Measurements from ENCODE around the gene EXTL1. TPM values are rescaled to one million over a fixed set of nuclear protein-coding genes. Genes with fewer than 3 reads are reported as not detected.

Gene EXTL1
- total RNA-seq, 1 donor from 2014 or later = 26.4 TPM

DNA sequence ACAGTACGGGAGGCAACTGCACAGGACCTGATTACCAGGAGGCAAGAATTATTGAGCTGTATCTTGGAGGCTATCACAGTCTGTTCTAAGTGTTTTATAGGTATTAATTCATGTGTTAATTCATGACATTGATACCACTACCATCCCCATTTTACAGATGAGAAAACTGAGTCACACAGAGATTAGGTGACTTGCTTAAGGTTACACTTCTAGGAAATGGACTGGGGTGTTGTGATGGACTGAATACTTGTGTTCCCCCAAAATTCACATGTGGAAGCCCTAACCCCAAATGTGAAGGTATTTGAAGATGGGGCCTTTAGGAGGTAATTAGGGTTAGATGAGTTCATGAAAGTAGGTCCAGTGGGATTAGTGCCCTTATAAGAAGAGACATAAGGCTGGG is 55.9 kb downstream of the EXTL1 start:
- TF ChIP-seq, protein P1, sequence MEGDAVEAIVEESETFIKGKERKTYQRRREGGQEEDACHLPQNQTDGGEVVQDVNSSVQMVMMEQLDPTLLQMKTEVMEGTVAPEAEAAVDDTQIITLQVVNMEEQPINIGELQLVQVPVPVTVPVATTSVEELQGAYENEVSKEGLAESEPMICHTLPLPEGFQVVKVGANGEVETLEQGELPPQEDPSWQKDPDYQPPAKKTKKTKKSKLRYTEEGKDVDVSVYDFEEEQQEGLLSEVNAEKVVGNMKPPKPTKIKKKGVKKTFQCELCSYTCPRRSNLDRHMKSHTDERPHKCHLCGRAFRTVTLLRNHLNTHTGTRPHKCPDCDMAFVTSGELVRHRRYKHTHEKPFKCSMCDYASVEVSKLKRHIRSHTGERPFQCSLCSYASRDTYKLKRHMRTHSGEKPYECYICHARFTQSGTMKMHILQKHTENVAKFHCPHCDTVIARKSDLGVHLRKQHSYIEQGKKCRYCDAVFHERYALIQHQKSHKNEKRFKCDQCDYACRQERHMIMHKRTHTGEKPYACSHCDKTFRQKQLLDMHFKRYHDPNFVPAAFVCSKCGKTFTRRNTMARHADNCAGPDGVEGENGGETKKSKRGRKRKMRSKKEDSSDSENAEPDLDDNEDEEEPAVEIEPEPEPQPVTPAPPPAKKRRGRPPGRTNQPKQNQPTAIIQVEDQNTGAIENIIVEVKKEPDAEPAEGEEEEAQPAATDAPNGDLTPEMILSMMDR (IDR thresholded peaks at IDR 0.05; ENCODE audit: insufficient read depth, low read depth, low read length) = no peak
- no peak for TF ChIP-seq EZH2 (IDR thresholded peaks at IDR 0.05; ENCODE audit: insufficient read depth, low read length)
- Histone ChIP-seq H3K9me3 (ENCODE audit: insufficient read depth, low read depth, low read length) (no peaks in the 10 kb centered on the region), H3K27ac (ENCODE audit: low read depth, low read length) (no peak overlapping the region), H3K4me2 (ENCODE audit: low read length) (no peak overlapping the region), H3K36me3 (ENCODE audit: insufficient read depth, low read length) (no peaks in the 10 kb centered on the region), H4K20me1 (ENCODE audit: insufficient read depth, low read length) (no peaks in the 10 kb centered on the region), H3K79me2 (ENCODE audit: insufficient read depth, low read length) (no peaks in the 10 kb centered on the region), H3K27me3 (ENCODE audit: insufficient read depth, low read length) (peaks cover 15% of the 10 kb centered on the region), H3K4me3 (ENCODE audit: insufficient read depth, low read depth, low read length) (no peak overlapping the region), H2AFZ (ENCODE audit: low read depth, low read length) (no peak overlapping the region), H3K4me1 (ENCODE audit: insufficient read depth, low read length) (no peaks in the 10 kb centered on the region), H3K9ac (ENCODE audit: low read length) (no peak overlapping the region)
- Mint-ChIP-seq H3K27ac (ENCODE audit: unreplicated experiment) (no peak overlapping the region), H3K9me3 (ENCODE audit: unreplicated experiment) (no peaks in the 10 kb centered on the region), H3K4me1 (ENCODE audit: low read depth, unreplicated experiment) (no peaks in the 10 kb centered on the region), H3K36me3 (ENCODE audit: low read depth, unreplicated experiment) (no peaks in the 10 kb centered on the region), H3K4me3 (ENCODE audit: unreplicated experiment) (no peak overlapping the region), H3K27me3 (ENCODE audit: low read depth, unreplicated experiment) (peaks cover 33% of the 10 kb centered on the region)
- DNase-seq (ENCODE audit: low read depth) (no peak), FAIRE-seq (no peak)

DNA sequence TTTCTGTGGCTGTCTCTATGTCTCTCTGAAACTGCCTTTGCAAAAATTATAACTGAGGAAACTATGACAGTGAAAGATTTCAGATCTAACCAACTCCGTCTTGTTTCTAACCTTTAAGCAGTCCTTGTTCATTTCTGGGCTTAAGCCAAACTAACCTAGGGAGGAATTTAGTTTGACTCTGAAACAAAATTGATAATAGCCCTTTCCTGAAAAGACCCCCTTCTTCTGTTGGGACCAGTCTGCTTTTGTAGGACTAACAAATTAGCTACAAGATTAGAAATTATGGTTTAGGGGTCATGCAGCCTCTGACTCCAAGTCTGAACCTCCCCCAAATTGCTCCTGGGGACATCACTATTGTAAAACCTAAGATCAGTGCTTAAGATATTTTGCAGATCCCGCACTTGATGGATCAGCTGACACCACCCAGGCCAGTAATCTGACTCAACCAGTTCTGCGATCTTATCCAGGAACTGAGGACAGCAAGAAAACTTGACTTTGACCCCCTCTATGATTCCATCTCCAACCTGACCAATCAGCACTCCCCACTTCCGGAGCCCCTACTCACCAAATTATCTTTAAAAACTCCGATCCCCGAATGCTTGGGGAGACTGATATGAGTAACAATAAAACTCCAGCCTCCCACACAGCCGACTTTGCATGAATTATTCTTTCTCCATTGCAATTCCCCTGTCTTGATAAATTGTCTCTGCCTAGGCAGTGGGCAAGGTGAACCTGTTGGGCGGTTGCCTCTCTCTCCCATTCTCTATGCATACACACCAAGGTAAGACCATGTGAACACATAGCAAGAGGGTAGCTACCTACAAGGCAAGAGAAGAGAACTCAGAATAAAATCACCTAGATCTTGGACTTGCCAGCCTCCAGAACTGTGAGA is 57.0 kb downstream of the EXTL1 start:
- H3K9ac ChIP-seq (ENCODE audit: low read length) = no peak overlapping the region
- H4K20me1 ChIP-seq (ENCODE audit: insufficient read depth, low read length) = no peaks in the 10 kb centered on the region
- H3K4me3 Mint-ChIP-seq (ENCODE audit: unreplicated experiment) = no peak overlapping the region
- no peaks in the 10 kb centered on the region for H3K4me1 ChIP-seq (ENCODE audit: insufficient read depth, low read length)
- peaks cover 8% of the 10 kb centered on the region for H3K27me3 ChIP-seq (ENCODE audit: insufficient read depth, low read length)
- H3K79me2 ChIP-seq (ENCODE audit: insufficient read depth, low read length) = no peaks in the 10 kb centered on the region
- FAIRE-seq = no peak
- no peak overlapping the region for H2AFZ ChIP-seq (ENCODE audit: low read depth, low read length)
- H3K4me1 Mint-ChIP-seq (ENCODE audit: low read depth, unreplicated experiment) = no peaks in the 10 kb centered on the region
- no peaks in the 10 kb centered on the region for H3K9me3 Mint-ChIP-seq (ENCODE audit: unreplicated experiment)
- H3K9me3 ChIP-seq (ENCODE audit: insufficient read depth, low read depth, low read length) = no peaks in the 10 kb centered on the region
- no peaks in the 10 kb centered on the region for H3K36me3 Mint-ChIP-seq (ENCODE audit: low read depth, unreplicated experiment)
- no peak for TF ChIP-seq EZH2 (IDR thresholded peaks at IDR 0.05; ENCODE audit: insufficient read depth, low read length)
- TF ChIP-seq, protein P1 (IDR thresholded peaks at IDR 0.05; ENCODE audit: insufficient read depth, low read depth, low read length) = no peak
- H3K27ac ChIP-seq (ENCODE audit: low read depth, low read length) = no peak overlapping the region
- H3K27ac Mint-ChIP-seq (ENCODE audit: unreplicated experiment) = no peak overlapping the region
- H3K27me3 Mint-ChIP-seq (ENCODE audit: low read depth, unreplicated experiment) = peaks cover 27% of the 10 kb centered on the region
- no peak overlapping the region for H3K4me2 ChIP-seq (ENCODE audit: low read length)
- H3K4me3 ChIP-seq (ENCODE audit: insufficient read depth, low read depth, low read length) = no peak overlapping the region
- H3K36me3 ChIP-seq (ENCODE audit: insufficient read depth, low read length) = no peaks in the 10 kb centered on the region
- DNase-seq (ENCODE audit: low read depth) = no peak

DNA sequence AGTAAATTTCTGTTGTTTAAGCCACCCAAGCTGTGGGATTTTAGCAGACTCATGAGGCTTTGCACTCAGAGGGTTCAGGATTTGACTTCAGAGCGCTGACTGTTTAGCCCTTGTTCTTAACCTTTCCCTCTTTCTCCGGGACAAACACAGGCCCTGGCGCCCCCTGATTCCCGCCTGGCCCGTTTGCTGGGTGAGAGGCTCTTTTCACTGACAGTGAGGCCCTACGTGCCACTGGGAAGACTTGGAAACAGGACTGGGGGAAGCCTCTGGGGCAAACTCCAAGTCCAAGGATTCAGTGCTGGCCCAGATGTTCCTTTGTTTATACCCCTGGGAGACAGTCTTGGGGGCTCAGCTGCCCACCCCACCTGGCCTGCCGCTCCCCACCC is 57.6 kb downstream of the EXTL1 start:
- no peak for DNase-seq (ENCODE audit: low read depth)
- Mint-ChIP-seq H3K4me1 (ENCODE audit: low read depth, unreplicated experiment) (no peaks in the 10 kb centered on the region), H3K4me3 (ENCODE audit: unreplicated experiment) (no peak overlapping the region), H3K36me3 (ENCODE audit: low read depth, unreplicated experiment) (no peaks in the 10 kb centered on the region), H3K9me3 (ENCODE audit: unreplicated experiment) (no peaks in the 10 kb centered on the region), H3K27me3 (ENCODE audit: low read depth, unreplicated experiment) (peaks cover 32% of the 10 kb centered on the region), H3K27ac (ENCODE audit: unreplicated experiment) (no peak overlapping the region)
- Histone ChIP-seq H3K9ac (ENCODE audit: low read length) (no peak overlapping the region), H3K4me1 (ENCODE audit: insufficient read depth, low read length) (no peaks in the 10 kb centered on the region), H3K4me2 (ENCODE audit: low read length) (no peak overlapping the region), H3K9me3 (ENCODE audit: insufficient read depth, low read depth, low read length) (no peaks in the 10 kb centered on the region), H3K4me3 (ENCODE audit: insufficient read depth, low read depth, low read length) (no peak overlapping the region), H3K27me3 (ENCODE audit: insufficient read depth, low read length) (peaks cover 11% of the 10 kb centered on the region), H3K27ac (ENCODE audit: low read depth, low read length) (no peak overlapping the region), H3K79me2 (ENCODE audit: insufficient read depth, low read length) (no peaks in the 10 kb centered on the region), H3K36me3 (ENCODE audit: insufficient read depth, low read length) (no peaks in the 10 kb centered on the region), H4K20me1 (ENCODE audit: insufficient read depth, low read length) (no peaks in the 10 kb centered on the region), H2AFZ (ENCODE audit: low read depth, low read length) (no peak overlapping the region)
- no peak for FAIRE-seq
- TF ChIP-seq, protein P1 (IDR thresholded peaks at IDR 0.05; ENCODE audit: insufficient read depth, low read depth, low read length) = no peak
- TF ChIP-seq EZH2 (IDR thresholded peaks at IDR 0.05; ENCODE audit: insufficient read depth, low read length) = no peak
